Astrocyte (in vitro differentiated cells and primary cell): ENCODE measurements around the gene CNTROB.

ENCODE experiments used
- EZH2 ChIP-seq: IDR thresholded peaks from 2 replicates; pipeline ENCODE4 v1.6.1; 2012; ENCODE audit warnings: mild to moderate bottlenecking, low read length, inconsistent platforms; ENCODE audit not compliant: insufficient read depth
- TF ChIP-seq, protein P1 (sequence below): IDR thresholded peaks from 2 replicates; pipeline ENCODE4 v1.5.1; 2011; ENCODE audit warnings: low read depth, mild to moderate bottlenecking, inconsistent platforms, low read length, moderate library complexity; ENCODE audit not compliant: insufficient read depth

DNA sequence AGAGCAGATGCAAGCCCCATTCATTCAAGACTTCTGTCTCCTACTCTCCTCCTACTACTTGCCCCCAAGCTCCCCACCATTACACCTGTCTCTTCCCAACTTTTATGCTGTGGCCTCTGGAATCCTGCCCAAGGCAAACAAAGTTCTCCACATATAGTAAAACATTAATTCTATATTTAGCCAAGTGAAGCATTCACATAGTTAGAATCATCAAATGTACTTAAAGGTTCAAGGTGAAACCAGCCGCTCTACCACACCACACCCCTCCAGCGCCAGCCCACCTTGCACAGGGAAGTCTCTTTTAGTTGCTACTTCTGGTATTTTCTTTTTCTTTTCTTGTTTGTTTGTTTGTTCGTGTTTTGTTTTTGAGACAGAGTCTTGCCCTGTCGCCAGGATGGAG lies 45.0 kb downstream of the CNTROB start:
- TF ChIP-seq, protein P1, sequence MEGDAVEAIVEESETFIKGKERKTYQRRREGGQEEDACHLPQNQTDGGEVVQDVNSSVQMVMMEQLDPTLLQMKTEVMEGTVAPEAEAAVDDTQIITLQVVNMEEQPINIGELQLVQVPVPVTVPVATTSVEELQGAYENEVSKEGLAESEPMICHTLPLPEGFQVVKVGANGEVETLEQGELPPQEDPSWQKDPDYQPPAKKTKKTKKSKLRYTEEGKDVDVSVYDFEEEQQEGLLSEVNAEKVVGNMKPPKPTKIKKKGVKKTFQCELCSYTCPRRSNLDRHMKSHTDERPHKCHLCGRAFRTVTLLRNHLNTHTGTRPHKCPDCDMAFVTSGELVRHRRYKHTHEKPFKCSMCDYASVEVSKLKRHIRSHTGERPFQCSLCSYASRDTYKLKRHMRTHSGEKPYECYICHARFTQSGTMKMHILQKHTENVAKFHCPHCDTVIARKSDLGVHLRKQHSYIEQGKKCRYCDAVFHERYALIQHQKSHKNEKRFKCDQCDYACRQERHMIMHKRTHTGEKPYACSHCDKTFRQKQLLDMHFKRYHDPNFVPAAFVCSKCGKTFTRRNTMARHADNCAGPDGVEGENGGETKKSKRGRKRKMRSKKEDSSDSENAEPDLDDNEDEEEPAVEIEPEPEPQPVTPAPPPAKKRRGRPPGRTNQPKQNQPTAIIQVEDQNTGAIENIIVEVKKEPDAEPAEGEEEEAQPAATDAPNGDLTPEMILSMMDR: no peak
- TF ChIP-seq EZH2: no peak
